NCI-H128 (cell line): ENCODE measurements around the gene NKX2-2.

ENCODE experiments used
- DNase-seq: peaks from one replicate; lab custom pipeline; 2025; ENCODE audit not compliant: unreplicated experiment; lab: John Stamatoyannopoulos, UW

NKX2-2 gene

GRCh38 chr20:21522481-21523280 is 8.8 kb upstream of the NKX2-2 start:
- DNase-seq = no peak

- DNase-seq = no peak
Measured at GRCh38 chr20:21521596-21522480, 8.0 kb upstream of the NKX2-2 start.

- DNase-seq = no peak
Measured at GRCh38 chr20:21520702-21521595, 7.1 kb upstream of the NKX2-2 start.

GRCh38 chr20:21519136-21519584 is 5.3 kb upstream of the NKX2-2 start:
- DNase-seq = no peak

- no peak for DNase-seq
Measured at GRCh38 chr20:21518292-21518991, 4.6 kb upstream of the NKX2-2 start.

GRCh38 chr20:21517566-21518277 is 3.9 kb upstream of the NKX2-2 start:
- no peak for DNase-seq

- no peak for DNase-seq
Measured at GRCh38 chr20:21516861-21517565, 3.1 kb upstream of the NKX2-2 start.

- no peak for DNase-seq
Measured at GRCh38 chr20:21516180-21516567, 2.3 kb upstream of the NKX2-2 start.

- DNase-seq = no peak
Measured at GRCh38 chr20:21515300-21516179, 1.7 kb upstream of the NKX2-2 start.

- no peak for DNase-seq
Measured at GRCh38 chr20:21514553-21515251, 838 bp upstream of the NKX2-2 start.

- no peak for DNase-seq
Measured at GRCh38 chr20:21513181-21513663, 642 bp downstream of the NKX2-2 start.

- DNase-seq = no peak
Measured at GRCh38 chr20:21512634-21513180, 1.2 kb downstream of the NKX2-2 start.

- no peak for DNase-seq
Measured at GRCh38 chr20:21511850-21512633, 1.8 kb downstream of the NKX2-2 start.

- DNase-seq = no peak
Measured at GRCh38 chr20:21511485-21511849, 2.4 kb downstream of the NKX2-2 start.

- no peak for DNase-seq
Measured at GRCh38 chr20:21510414-21511384, 3.2 kb downstream of the NKX2-2 start.
